Stimulated activated CD8-positive, alpha-beta memory T cell treated with anti-CD3 and anti-CD28 coated beads, Interleukin-7, amount 100 ng/mL, for 48 hours (primary cell): Measurements from ENCODE around the gene VCX.
"Not testable (repeated sequence)": the region's sequence is repeated elsewhere in the genome, so short reads cannot be mapped to it uniquely, and the experiment has no call there.

Experiments used
- DNase-seq, 2 donors: peaks; one replicate each; pipeline ENCODE4 v3.0.0-alpha.2; 2020; ENCODE audit warnings: low read depth in 1 of 2; ENCODE audit errors: extremely low read depth in 1 of 2

The VCX gene

DNA sequence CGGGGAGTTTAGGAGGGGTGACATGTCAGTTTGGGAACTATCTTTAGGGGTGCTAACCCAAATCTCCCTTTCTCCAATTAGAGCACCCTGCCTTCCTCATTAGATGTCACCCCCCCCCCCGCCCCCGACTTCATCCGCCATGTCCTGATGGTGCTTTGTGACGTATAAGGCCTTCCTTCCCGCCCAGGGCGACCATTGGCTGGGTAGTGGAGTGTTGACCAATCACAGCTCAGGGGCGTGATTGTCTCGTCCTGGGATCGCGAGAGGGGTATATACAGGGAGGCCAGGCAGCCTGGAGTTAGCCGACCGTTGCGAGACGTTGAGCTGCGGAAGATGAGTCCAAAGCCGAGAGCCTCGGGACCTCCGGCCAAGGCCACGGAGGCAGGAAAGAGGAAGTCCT is at the start of gene VCX:
VCX (plus strand) TSS at position 301 of the 400 bp plus-strand sequence; CDS start at position 334, 33 bp downstream.
- not testable (repeated sequence) for DNase-seq

GRCh38 chrX:7798327-7798726 is 44.6 kb upstream of the VCX start:
- DNase-seq = no peak

DNA sequence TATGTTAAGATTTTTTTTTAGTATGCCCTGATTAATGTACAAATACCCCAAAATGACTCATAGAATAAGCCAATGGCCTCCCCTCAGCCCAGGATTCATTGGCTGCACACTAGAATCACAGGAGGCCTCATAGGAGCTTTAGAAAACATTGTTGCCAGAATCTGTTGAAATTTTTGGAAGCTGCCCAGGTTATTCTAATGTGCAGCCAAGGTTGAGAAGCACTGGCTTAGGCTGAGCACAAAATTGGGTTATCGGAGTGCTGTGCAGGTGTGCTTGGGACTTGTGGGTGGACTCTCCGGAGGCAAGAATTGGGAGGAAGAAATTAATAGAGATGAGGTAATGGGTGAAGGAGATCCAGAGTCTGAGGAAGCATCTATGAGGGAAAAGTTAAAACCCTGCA is 41.3 kb upstream of the VCX start:
- DNase-seq = no peak

DNA sequence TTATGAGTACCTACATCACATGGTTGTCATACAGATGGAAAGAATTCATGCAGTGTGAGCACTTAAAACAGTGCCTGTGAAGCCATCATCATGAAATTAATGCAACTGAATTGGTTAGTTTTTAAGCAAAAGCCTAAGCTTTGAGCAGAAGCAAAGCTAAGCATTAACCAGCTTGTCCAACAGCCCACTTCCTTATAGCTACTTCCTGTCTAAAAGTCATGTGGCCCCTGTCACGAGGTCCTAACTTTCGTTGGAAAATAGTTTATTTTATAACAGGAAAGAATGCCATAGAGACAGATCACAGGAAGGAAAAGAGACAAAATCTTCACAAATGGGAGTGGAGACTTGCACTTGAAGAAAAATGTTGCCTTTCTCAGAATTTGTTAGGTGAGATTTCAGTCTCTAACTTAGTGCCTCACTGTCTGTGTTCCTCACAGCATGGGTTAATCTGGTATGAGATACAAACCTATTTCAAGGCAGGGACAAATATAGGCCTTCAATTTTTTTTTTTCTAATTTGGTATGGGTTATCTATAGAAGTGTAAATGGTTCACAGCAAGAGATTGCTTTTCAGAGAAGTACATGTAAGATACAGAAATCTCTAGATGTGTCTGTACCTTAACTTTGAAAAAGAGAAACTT is 27.7 kb upstream of the VCX start:
- DNase-seq = no peak

DNA sequence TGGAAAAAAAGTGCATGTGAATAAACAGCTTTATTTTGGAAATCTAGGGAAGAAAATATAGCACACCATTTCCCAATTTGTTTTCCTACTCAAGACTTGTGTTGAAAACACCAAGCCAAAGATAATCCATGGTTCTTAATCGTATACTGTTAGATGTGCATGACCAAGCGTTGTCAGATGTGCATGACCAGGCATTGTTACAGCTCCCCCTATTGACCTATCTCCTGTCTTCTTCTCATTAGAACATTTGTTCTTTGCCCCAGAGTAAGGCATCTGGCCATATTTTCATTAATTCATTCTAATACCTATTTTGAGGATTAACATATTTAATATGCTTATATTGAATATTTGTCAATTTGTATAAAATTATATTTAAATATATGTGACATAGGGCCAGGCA is 14.4 kb upstream of the VCX start:
- no peak for DNase-seq

- DNase-seq = no peak
Observed at GRCh38 chrX:7841084-7841805, 1.7 kb upstream of the VCX start.

DNA sequence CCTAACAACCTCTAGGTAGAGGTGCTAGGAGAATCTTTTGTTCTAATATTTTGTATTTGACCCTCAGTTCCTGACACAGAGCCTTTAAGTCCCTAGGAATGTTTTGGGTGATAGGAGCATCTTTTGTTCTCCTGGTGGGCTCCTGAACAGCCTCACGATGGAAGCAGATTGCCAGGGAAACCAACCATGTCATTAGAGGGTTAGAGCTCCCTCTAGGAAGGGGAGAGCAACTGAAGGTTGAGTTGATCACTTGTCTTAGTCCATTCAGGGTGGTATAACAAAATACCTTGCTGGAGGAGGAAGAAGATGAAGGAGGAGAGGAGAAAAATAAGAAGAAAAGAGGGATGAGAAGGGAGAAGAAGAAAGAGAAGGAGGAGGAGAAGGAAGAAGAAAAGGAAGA is 9.2 kb downstream of the VCX start:
- DNase-seq = no peak

GRCh38 chrX:7872042-7872441 is 29.1 kb downstream of the VCX start:
- DNase-seq = no peak

DNA sequence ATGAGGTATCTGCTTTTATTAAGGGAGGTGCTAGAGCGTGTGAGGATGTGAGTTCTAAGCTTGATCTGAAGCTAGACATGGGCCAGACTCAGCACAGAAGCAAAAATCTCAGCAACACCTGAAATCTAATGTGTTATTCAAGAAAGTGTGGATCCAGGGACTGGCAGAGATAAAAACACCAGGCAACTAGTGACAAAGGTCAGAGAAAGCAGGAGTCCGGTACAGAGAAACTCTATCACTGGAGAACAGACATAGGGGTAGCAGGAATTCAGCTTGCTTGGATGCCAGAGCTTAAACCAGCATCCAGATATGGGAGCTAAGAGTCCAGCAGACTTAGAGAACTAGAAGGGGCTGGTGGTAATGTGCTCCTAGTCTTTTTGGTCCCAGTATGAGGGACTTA is 34.0 kb downstream of the VCX start:
- DNase-seq = no peak

GRCh38 chrX:7889135-7889534 is 46.2 kb downstream of the VCX start:
- DNase-seq = no peak

DNA sequence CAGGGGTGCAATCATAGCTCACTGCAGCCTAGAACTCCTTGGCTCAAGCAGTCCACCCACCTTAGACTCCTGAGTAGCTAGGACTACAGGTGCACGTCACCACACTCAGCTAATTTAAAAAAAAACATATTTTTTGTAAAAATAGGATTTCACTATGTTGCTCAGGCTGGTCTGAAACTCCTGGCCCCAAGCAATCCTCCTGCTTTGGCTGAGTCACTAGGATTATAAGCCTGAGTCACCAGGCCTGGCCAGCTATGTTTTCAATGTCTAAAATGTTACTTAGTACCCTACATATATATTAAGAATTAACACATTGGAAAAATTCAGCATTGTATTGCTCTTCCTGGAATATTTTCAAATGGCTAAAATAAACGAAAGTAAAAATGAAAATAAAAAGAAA is 46.7 kb downstream of the VCX start:
- DNase-seq = no peak

- no peak for DNase-seq
Observed at GRCh38 chrX:7891928-7892327, 49.0 kb downstream of the VCX start.
